ENCODE data around the gene NRXN3. TPM values are rescaled to one million over a fixed set of nuclear protein-coding genes. Genes with fewer than 3 reads are reported as not detected.

The NRXN3 gene
- total and polyA plus RNA-seq, 2 of the 4 experiments (the other 2 are of a cell fraction), result 4.8 to 25.1 TPM

- no peaks in the 10 kb centered on the region for H3K36me3 ChIP-seq (ENCODE audit: control insufficient read depth, insufficient read depth, low read length)
- POLR2A ChIA-PET (ENCODE audit: unreplicated experiment), result no interaction called here
- peak; percentile 28 for DNase-seq
- H4K5ac ChIP-seq (ENCODE audit: low read depth, low read length), result no peak overlapping the region
- no peak overlapping the region for H3K4ac ChIP-seq (ENCODE audit: low read depth, low read length)
- H3K4me1 ChIP-seq (ENCODE audit: control insufficient read depth, insufficient read depth, low read length), result peaks cover 2% of the 10 kb centered on the region; the same call in 1 of the 2 replicates
- H3K14ac ChIP-seq (replicated peaks; ENCODE audit: low read depth, low read length), result no peak overlapping the region
- CTCF ChIA-PET, result interaction anchor here (0.8 to 0.9 kb wide), 2 partner anchors 9 to 31 kb away, joined by 3 read pairs; no protein-coding TSS in a partner anchor
- no peaks in the 10 kb centered on the region for H4K20me1 ChIP-seq (ENCODE audit: insufficient read depth, low read length)
- H3K18ac ChIP-seq (ENCODE audit: low read depth, low read length), result no peak overlapping the region
- H3K79me1 ChIP-seq (ENCODE audit: low read depth in 1 of 2, low read length in 2 of 2), result no peaks in the 10 kb centered on the region
- dilution Hi-C loops (cut with HindIII; ENCODE audit: low sequenced_read_pairs, unreplicated experiment) (no loop called here), in situ Hi-C loops (cut with MboI; ENCODE audit: low sequenced_read_pairs) (no loop called here), intact Hi-C loops (cut with micrococcal nuclease) (no loop called here)
- BruUV-seq (replicated peaks), result no TSS peak
- H3K27ac ChIP-seq (ENCODE audit: insufficient read depth, low read length), result no peak overlapping the region
- no peak overlapping the region for H2AK5ac ChIP-seq (ENCODE audit: low read depth, low read length)
- TF ChIP-seq RCOR1 (IDR thresholded peaks at IDR 0.05; ENCODE audit: insufficient replicate concordance, low read length), result no peak
- no peak for TF ChIP-seq CHD1 (IDR thresholded peaks at IDR 0.05; ENCODE audit: low read depth, low read length)
- no peak for TF ChIP-seq POLR2A (IDR thresholded peaks at IDR 0.05; ENCODE audit: low read depth, low read length)
- no peak for TF ChIP-seq MAZ (IDR thresholded peaks at IDR 0.05; ENCODE audit: borderline replicate concordance, low read depth, low read length)
- no peak for TF ChIP-seq NFE2L2 (IDR thresholded peaks at IDR 0.05; ENCODE audit: low read depth, low read length)
- no peak for TF ChIP-seq FOS (IDR thresholded peaks at IDR 0.05; ENCODE audit: low read depth, low read length)
- no peak for TF ChIP-seq SMC3 (IDR thresholded peaks at IDR 0.05; ENCODE audit: low read depth, low read length)
- no peak for TF ChIP-seq USF2 (IDR thresholded peaks at IDR 0.05; ENCODE audit: low read depth, low read length)
- TF ChIP-seq RAD21 (IDR thresholded peaks at IDR 0.05; ENCODE audit: low read length), result no peak
- TF ChIP-seq MAFK (IDR thresholded peaks at IDR 0.05; ENCODE audit: low read depth, low read length), result no peak
- no peak for TF ChIP-seq ELK1 (IDR thresholded peaks at IDR 0.05; ENCODE audit: borderline replicate concordance, low read depth, low read length)
- no peak for TF ChIP-seq MXI1 (IDR thresholded peaks at IDR 0.05; ENCODE audit: borderline replicate concordance, low read depth, low read length)
- no peak for TF ChIP-seq CEBPB (IDR thresholded peaks at IDR 0.05; ENCODE audit: low read depth, low read length)
- H2AFZ ChIP-seq (replicated peaks; ENCODE audit: low read length, poor library complexity), result no peak overlapping the region
- no peak overlapping the region for H2BK15ac ChIP-seq (ENCODE audit: low read depth, low read length)
- no peak overlapping the region for H4K91ac ChIP-seq (ENCODE audit: insufficient read depth, low read depth, low read length)
- no peak overlapping the region for H2BK20ac ChIP-seq (ENCODE audit: low read depth, low read length)
- no peak for ATAC-seq (ENCODE audit: low read depth)
- H4K8ac ChIP-seq (ENCODE audit: low read depth in 2 of 2, low read length in 2 of 2), result no peak overlapping the region
- no peaks in the 10 kb centered on the region for H3K9me1 ChIP-seq (ENCODE audit: insufficient read depth, low read length)
- H2BK5ac ChIP-seq (ENCODE audit: low read depth, low read length, poor library complexity, severe bottlenecking), result no peak overlapping the region
- H3K23ac ChIP-seq (ENCODE audit: low read depth, low read length), result no peak overlapping the region
- no CpG with 5 or more reads among the region's 2 CpGs for WGBS, 2 experiments (ENCODE audit: extremely low coverage in 2 of 2, insufficient read length in 1 of 2)
- H3K56ac ChIP-seq (ENCODE audit: extremely low read depth, insufficient read depth, low read length), result no peak overlapping the region
- H3K4me3 ChIP-seq (ENCODE audit: insufficient read depth, low read depth, low read length), result no peak overlapping the region
- H2AK9ac ChIP-seq (replicated peaks; ENCODE audit: low read depth, low read length, poor library complexity), result no peak overlapping the region
- no peak overlapping the region for H3K9ac ChIP-seq (ENCODE audit: low read depth, low read length)
- no peak overlapping the region for H2BK120ac ChIP-seq (ENCODE audit: low read depth, low read length)
- H3K27me3 ChIP-seq (ENCODE audit: control insufficient read depth, insufficient read depth, low read length), result no peaks in the 10 kb centered on the region
- no peaks in the 10 kb centered on the region for H3K9me3 ChIP-seq (ENCODE audit: control insufficient read depth, insufficient read depth, low read length)
- no peak overlapping the region for H3K4me2 ChIP-seq (ENCODE audit: low read depth, low read length)
These were observed 1670.7 kb downstream of the NRXN3 start for GRCh38 chr14:79840831-79841230.

All from IMR-90 (cell line).